Measurements from ENCODE around the gene S1PR5.

S1PR5 gene

DNA sequence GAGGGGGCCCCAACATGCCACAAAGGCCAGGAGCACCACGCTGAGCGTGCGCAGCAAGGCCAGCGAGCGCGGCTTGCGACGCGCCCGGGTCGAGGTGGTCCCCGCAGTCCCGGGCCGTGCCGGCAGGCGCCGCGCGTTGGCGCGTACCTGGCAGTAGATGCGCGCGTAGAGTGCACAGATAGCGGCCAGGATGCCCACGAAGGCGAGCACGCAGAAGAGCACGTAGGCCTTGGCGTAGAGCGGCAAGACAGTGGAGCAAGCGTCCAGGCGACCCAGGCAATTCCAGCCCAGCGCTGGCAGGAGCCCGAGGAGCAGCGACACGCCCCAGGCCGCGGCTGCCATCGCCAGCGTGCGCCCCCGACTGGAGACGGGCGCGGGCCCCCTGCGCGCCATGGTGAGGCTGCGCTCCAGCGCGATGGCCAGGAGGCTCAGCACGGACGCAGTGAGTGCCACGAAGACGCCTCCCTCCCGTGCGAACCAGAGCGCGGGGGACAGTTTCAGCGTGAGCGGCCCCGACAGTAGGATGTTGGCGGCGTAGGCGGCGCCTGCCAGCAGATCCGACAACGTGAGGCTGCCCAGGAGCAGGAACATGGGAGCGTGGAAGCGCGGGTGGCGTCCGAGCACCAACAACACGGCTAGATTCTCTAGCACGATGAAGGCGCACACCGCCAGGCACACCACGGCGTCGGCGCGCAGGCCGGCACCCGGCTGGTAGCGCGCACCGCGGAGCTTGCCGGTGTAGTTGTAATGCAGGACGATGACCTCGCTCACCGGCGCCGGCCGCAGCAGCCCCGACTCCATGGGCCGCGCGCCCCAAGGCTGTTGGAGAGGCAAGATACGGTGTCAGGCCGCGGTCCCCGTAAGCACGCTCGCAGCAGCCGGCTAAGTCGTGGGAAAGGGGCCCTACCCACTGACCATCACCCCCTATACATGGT lies 2.8 kb downstream of the S1PR5 start:
- peaks cover 21% of the 10 kb centered on the region for H3K4me1 ChIP-seq (ENCODE audit: control insufficient read depth, insufficient read depth, low read length)
- H3K27ac ChIP-seq (ENCODE audit: low read length): no peak overlapping the region
- H3K9me3 ChIP-seq (ENCODE audit: control insufficient read depth in 2 of 2, low read length in 2 of 2): no peaks in the 10 kb centered on the region
- H3K27me3 ChIP-seq (ENCODE audit: control insufficient read depth in 1 of 2, insufficient read depth in 2 of 2, low read length in 2 of 2): peaks cover 65 to 75% of the 10 kb centered on the region in 2 donors
- H3K4me3 ChIP-seq (ENCODE audit: low read length in 2 of 2): no peak overlapping the region
- H3K9ac ChIP-seq (ENCODE audit: low read length in 2 of 2): no peak overlapping the region
- H3K36me3 ChIP-seq (ENCODE audit: control insufficient read depth in 2 of 2, insufficient read depth in 2 of 2, low read length in 2 of 2): no peaks in the 10 kb centered on the region

DNA sequence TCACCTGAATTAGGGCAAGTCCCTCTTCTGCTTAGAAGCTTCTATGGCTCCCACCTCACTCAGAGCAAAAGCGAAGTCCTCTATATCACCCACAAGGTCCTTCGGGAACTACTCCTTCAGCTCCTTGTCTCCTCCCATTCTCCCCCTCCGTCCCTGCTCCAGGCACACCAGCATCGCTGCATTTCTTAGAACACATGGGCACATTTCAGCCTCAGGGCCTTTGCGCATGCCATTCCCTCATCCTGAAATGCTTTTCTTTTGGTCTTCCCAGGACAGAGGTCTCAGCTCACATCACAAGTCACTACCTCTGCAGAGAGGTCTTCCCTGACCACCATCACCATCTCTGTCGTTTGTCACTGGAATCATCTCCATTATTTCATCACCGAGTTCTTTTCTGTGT lies 4.0 kb downstream of the S1PR5 start:
- peaks cover 54 to 64% of the 10 kb centered on the region in 2 donors for H3K27me3 ChIP-seq (ENCODE audit: control insufficient read depth in 1 of 2, insufficient read depth in 2 of 2, low read length in 2 of 2)
- H3K36me3 ChIP-seq (ENCODE audit: control insufficient read depth in 2 of 2, insufficient read depth in 2 of 2, low read length in 2 of 2): no peaks in the 10 kb centered on the region
- no peak overlapping the region for H3K4me3 ChIP-seq (ENCODE audit: low read length in 2 of 2)
- no peak overlapping the region for H3K27ac ChIP-seq (ENCODE audit: low read length)
- peaks cover 16% of the 10 kb centered on the region for H3K4me1 ChIP-seq (ENCODE audit: control insufficient read depth, insufficient read depth, low read length)
- no peak overlapping the region for H3K9ac ChIP-seq (ENCODE audit: low read length in 2 of 2)
- H3K9me3 ChIP-seq (ENCODE audit: control insufficient read depth in 2 of 2, low read length in 2 of 2): no peaks in the 10 kb centered on the region

DNA sequence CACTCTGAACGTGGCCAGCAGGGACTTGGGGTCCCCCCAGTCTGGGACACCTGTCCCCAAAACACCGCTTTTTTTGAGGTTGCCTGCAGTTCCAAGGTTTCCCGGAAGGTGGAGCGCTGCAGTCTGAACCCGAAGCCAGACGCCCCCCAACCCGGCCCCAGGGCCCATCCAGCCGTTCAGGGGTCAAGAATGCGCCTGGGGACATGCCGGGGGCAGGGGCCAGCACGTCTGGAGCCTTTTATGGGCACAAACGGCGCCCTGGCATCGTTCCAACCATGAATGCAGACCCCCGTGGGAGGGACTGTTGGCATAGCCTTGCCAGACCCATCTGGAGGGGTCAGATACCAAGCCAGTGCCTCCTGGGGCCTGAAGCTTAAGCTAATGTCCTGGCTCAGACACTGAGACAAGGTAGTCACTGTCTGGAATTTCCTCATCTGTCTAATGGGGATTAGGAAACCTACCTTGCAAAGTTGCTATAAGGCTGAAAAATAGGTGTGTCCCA lies 6.9 kb downstream of the S1PR5 start:
- no peaks in the 10 kb centered on the region for H3K9me3 ChIP-seq (ENCODE audit: control insufficient read depth in 2 of 2, low read length in 2 of 2)
- no peak overlapping the region for H3K4me3 ChIP-seq (ENCODE audit: low read length in 2 of 2)
- peaks cover 5% of the 10 kb centered on the region for H3K4me1 ChIP-seq (ENCODE audit: control insufficient read depth, insufficient read depth, low read length)
- H3K9ac ChIP-seq (ENCODE audit: low read length in 2 of 2): no peak overlapping the region
- no peaks in the 10 kb centered on the region for H3K36me3 ChIP-seq (ENCODE audit: control insufficient read depth in 2 of 2, insufficient read depth in 2 of 2, low read length in 2 of 2)
- H3K27me3 ChIP-seq (ENCODE audit: control insufficient read depth in 1 of 2, insufficient read depth in 2 of 2, low read length in 2 of 2): peaks cover 37 to 39% of the 10 kb centered on the region in 2 donors
- H3K27ac ChIP-seq (ENCODE audit: low read length): no peak overlapping the region

DNA sequence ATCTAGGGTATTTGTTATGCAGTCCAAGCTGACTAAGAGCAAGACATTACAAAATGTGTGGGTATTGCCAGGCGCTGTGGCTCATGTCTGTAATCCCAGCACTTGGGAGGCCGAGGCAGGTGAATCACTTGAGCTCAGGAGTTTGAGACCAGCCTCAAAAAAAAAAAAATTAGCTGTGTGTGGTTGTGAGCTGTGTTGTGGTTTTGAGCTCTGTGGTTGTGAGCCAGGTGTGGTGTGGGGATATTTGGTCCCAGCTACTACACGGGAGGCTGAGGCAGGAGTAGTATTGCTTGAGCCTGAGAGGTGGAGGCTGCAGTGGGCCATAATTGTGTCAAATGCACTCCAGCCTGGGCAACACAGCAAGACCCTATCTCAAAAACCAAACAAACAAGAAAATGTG lies 8.5 kb downstream of the S1PR5 start:
- Histone ChIP-seq H3K4me3 (ENCODE audit: low read length in 2 of 2) (no peak overlapping the region), H3K9ac (ENCODE audit: low read length in 2 of 2) (no peak overlapping the region), H3K27me3 (ENCODE audit: control insufficient read depth in 1 of 2, insufficient read depth in 2 of 2, low read length in 2 of 2) (peaks cover 21 to 25% of the 10 kb centered on the region in 2 donors), H3K36me3 (ENCODE audit: control insufficient read depth in 2 of 2, insufficient read depth in 2 of 2, low read length in 2 of 2) (no peaks in the 10 kb centered on the region), H3K27ac (ENCODE audit: low read length) (no peak overlapping the region), H3K9me3 (ENCODE audit: control insufficient read depth in 2 of 2, low read length in 2 of 2) (no peaks in the 10 kb centered on the region), H3K4me1 (ENCODE audit: control insufficient read depth, insufficient read depth, low read length) (peaks cover 4% of the 10 kb centered on the region)

DNA sequence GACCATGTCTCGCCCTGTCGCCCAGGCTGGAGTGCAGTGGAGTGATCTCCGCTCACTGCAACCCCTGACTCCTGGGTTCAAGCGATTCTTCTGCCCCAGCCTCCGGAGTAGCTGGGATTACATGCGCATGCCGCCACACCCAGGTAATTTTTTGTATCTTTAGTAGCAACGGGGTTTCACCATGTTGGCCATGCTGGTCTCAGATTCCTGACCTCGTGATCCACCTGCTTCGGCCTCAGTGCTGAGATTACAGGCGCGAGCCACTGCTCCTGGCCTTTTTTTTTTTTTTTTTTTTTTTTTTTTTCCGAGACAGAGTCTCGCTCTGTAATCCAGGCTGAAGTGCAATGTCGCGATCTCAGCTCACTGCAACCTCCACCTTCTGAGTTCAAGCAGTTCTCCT lies 9.2 kb downstream of the S1PR5 start:
- H3K36me3 ChIP-seq (ENCODE audit: control insufficient read depth in 2 of 2, insufficient read depth in 2 of 2, low read length in 2 of 2): no peaks in the 10 kb centered on the region
- peaks cover 15 to 20% of the 10 kb centered on the region in 2 donors for H3K27me3 ChIP-seq (ENCODE audit: control insufficient read depth in 1 of 2, insufficient read depth in 2 of 2, low read length in 2 of 2)
- peaks cover 8% of the 10 kb centered on the region for H3K4me1 ChIP-seq (ENCODE audit: control insufficient read depth, insufficient read depth, low read length)
- H3K9me3 ChIP-seq (ENCODE audit: control insufficient read depth in 2 of 2, low read length in 2 of 2): no peaks in the 10 kb centered on the region
- no peak overlapping the region for H3K9ac ChIP-seq (ENCODE audit: low read length in 2 of 2)
- no peak overlapping the region for H3K27ac ChIP-seq (ENCODE audit: low read length)
- H3K4me3 ChIP-seq (ENCODE audit: low read length in 2 of 2): no peak overlapping the region

DNA sequence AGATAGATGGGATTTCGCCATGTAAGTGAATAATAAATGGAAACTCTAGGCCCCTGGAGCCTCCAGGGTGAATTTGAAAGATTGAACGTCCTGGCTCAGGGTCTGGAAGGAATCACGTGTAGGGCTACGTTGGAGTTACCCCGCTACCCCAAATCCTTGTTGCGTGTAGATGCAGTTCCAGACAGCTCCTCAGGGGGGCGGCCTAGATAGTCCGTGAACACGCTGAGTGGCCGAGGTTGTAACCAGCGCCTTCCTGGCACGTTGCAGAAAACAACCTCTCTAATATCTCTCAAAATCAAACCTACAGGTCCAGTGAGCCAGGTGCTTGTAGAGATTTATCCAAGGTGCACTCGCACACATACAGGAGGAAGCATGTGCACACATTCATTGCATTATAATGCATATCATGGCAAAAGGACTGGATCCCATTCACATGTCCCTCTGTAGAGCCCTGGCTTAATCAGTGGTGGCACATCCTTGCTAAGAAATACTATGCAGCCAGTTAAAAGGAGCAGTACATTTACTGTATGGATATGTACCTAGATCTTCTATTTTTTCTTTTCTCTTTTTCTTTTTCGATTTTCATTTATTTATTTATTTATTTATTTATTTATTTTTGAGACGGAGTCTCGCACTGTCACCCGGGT lies 11.5 kb downstream of the S1PR5 start:
- Histone ChIP-seq H3K4me1 (ENCODE audit: control insufficient read depth, insufficient read depth, low read length) (peaks cover 19% of the 10 kb centered on the region), H3K36me3 (ENCODE audit: control insufficient read depth in 2 of 2, insufficient read depth in 2 of 2, low read length in 2 of 2) (no peaks in the 10 kb centered on the region), H3K9me3 (ENCODE audit: control insufficient read depth in 2 of 2, low read length in 2 of 2) (no peaks in the 10 kb centered on the region), H3K9ac (ENCODE audit: low read length in 2 of 2) (no peak overlapping the region), H3K4me3 (ENCODE audit: low read length in 2 of 2) (no peak overlapping the region), H3K27ac (ENCODE audit: low read length) (no peak overlapping the region), H3K27me3 (ENCODE audit: control insufficient read depth in 1 of 2, insufficient read depth in 2 of 2, low read length in 2 of 2) (peaks cover 12 to 15% of the 10 kb centered on the region in 2 donors)

DNA sequence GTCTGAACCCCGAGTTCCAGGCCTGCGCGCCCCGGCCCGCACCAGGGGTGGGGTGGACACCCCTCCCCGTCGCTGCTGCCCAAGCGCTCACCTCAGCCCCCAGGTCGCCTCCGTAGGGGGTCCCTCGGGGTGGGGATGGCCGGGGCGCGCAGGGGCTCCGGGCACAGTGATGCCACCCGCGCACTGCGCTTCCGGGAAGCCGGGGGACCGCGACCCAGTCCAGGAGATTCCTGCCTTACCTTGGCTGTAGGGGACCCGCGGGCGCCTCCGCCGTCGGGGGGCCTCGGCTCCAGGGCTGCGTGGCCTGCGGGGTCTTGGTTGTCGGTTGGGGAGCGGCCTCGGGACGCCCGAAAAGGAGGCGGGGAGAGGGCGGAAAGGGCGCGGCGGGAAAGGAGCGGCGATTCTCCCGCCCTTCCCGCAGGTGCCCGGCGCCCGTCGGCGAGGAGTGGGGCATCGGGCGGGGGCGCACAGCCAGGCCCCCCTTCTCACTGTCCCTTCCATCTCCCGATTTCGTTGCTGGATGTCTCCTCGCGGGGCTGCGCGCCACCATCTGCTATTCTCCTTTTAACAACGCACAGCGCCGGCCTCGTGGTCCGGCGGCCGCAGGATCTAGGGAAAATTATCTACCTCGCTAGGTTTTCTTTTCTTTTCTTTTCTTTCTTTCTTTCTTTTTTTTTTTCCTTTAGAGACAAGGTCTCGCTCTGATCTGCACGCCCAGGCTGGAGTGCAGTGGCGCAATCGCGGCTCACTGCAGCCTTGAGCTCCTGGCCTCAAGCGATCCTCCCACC lies 14.1 kb downstream of the S1PR5 start, which contains the start of gene KEAP1:
KEAP1 (minus strand) TSS at position 355 of the 788 bp plus-strand sequence. CDS start 3,323 bp downstream, outside the sequence.
- Histone ChIP-seq H3K27me3 (ENCODE audit: control insufficient read depth in 1 of 2, insufficient read depth in 2 of 2, low read length in 2 of 2) (peaks cover 0 to 2% of the 10 kb centered on the region in 2 donors), H3K4me1 (ENCODE audit: control insufficient read depth, insufficient read depth, low read length) (peaks cover 38% of the 10 kb centered on the region), H3K9me3 (ENCODE audit: control insufficient read depth in 2 of 2, low read length in 2 of 2) (no peaks in the 10 kb centered on the region), H3K36me3 (ENCODE audit: control insufficient read depth in 2 of 2, insufficient read depth in 2 of 2, low read length in 2 of 2) (peaks cover 7 to 13% of the 10 kb centered on the region in 2 donors), H3K4me3 (ENCODE audit: low read length in 2 of 2) (peak within 1 kb of the TSS; percentile 92 to 93), H3K27ac (ENCODE audit: low read length) (peak within 1 kb of the TSS; percentile 95), H3K9ac (ENCODE audit: low read length in 2 of 2) (peak within 1 kb of the TSS; percentile 94)

DNA sequence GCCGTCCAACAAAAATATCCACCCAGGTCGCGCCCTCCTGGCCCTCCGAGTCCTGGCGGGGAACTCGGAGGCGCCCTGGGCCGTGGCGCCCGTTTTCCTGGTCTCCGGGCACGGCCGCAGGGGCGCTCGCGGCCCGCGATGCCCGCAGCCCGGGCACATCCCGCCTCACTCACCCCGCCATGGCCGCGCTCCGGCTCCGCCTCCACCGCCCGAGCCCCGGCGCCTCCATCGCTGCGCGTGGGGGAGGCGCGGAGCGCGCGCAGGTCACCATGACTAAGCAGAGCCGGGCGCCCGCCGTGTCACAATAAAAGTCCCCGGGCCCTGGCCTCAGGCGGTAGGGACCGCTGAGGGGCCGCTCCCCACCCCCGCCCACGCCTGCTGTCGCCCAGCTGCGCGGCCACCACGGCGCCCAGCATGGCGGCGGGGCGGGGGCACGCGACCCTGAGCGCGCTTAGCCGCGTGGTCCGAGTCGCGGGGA lies 14.7 kb downstream of the S1PR5 start:
- peaks cover 7 to 13% of the 10 kb centered on the region in 2 donors for H3K36me3 ChIP-seq (ENCODE audit: control insufficient read depth in 2 of 2, insufficient read depth in 2 of 2, low read length in 2 of 2)
- H3K9ac ChIP-seq (ENCODE audit: low read length in 2 of 2): peak overlapping the region; percentile 94
- no peaks in the 10 kb centered on the region for H3K9me3 ChIP-seq (ENCODE audit: control insufficient read depth in 2 of 2, low read length in 2 of 2)
- H3K27me3 ChIP-seq (ENCODE audit: control insufficient read depth in 1 of 2, insufficient read depth in 2 of 2, low read length in 2 of 2): no peaks in the 10 kb centered on the region
- peak overlapping the region; percentile 95 for H3K27ac ChIP-seq (ENCODE audit: low read length)
- H3K4me3 ChIP-seq (ENCODE audit: low read length in 2 of 2): peak overlapping the region; percentile 92 to 93
- peaks cover 40% of the 10 kb centered on the region for H3K4me1 ChIP-seq (ENCODE audit: control insufficient read depth, insufficient read depth, low read length)

DNA sequence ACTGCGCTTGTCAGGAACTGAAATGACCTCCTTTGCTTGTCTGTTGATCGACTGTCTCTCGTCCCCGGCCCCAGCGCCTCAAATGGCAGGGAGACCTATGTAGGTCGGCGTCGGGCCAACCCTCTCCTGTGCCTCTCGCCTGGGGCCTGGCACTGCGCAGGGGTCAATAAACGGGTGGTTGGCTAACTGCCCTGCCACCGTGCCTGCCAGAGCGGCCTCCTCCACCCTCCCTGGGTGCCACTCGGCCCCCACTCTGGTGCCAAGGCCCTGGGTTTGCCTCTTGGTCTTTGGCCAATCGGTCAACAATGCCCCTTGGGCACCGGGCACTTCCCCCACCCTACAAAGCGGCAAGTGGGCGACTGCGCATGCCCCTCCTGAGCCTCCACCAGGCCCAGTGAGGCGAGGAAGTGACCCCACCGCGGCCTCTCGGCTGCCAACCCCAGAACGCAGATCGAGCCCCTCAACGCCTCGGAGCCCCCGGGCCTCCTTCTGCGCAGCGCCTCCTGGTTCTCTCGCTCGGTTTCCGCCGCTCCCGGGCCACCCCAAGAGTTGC lies 15.2 kb downstream of the S1PR5 start:
- Histone ChIP-seq H3K27ac (ENCODE audit: low read length) (peak overlapping the region; percentile 95), H3K4me3 (ENCODE audit: low read length in 2 of 2) (peak overlapping the region; percentile 92 to 93), H3K27me3 (ENCODE audit: control insufficient read depth in 1 of 2, insufficient read depth in 2 of 2, low read length in 2 of 2) (no peaks in the 10 kb centered on the region), H3K4me1 (ENCODE audit: control insufficient read depth, insufficient read depth, low read length) (peaks cover 43% of the 10 kb centered on the region), H3K36me3 (ENCODE audit: control insufficient read depth in 2 of 2, insufficient read depth in 2 of 2, low read length in 2 of 2) (peaks cover 7 to 18% of the 10 kb centered on the region in 2 donors), H3K9me3 (ENCODE audit: control insufficient read depth in 2 of 2, low read length in 2 of 2) (no peaks in the 10 kb centered on the region), H3K9ac (ENCODE audit: low read length in 2 of 2) (peak overlapping the region; percentile 94)

DNA sequence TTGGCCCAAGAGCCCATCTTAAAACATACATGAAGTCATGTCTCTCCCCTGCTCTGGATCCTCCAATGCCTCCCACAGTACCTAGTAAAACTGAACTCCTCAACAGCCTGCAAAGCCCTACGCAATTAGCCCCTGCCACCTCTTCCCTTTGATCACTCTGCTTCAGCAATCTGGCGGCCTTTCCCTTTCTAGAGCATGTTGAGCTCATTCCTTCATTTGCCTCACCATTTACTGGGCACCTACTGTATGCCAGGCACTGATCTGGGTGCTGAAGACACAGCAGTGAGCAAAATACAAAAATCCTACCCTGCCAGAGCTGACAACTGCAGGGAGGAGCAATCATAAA lies 17.0 kb downstream of the S1PR5 start:
- Histone ChIP-seq H3K36me3 (ENCODE audit: control insufficient read depth in 2 of 2, insufficient read depth in 2 of 2, low read length in 2 of 2) (peaks cover 10 to 24% of the 10 kb centered on the region in 2 donors), H3K27me3 (ENCODE audit: control insufficient read depth in 1 of 2, insufficient read depth in 2 of 2, low read length in 2 of 2) (no peaks in the 10 kb centered on the region), H3K9me3 (ENCODE audit: control insufficient read depth in 2 of 2, low read length in 2 of 2) (no peaks in the 10 kb centered on the region), H3K27ac (ENCODE audit: low read length) (no peak overlapping the region), H3K4me1 (ENCODE audit: control insufficient read depth, insufficient read depth, low read length) (peaks cover 39% of the 10 kb centered on the region), H3K9ac (ENCODE audit: low read length in 2 of 2) (no peak overlapping the region), H3K4me3 (ENCODE audit: low read length in 2 of 2) (no peak overlapping the region)

Data from stomach smooth muscle (tissue), 2 donors.